Stimulated activated naive CD8-positive, alpha-beta T cell treated with anti-CD3 and anti-CD28 coated beads, Interleukin-15, Interleukin-2, amounts not matched to agents 100 ng/mL and 50 ng/mL, for 24 hours (primary cell): ENCODE measurements around the gene DIP2A.

Experiments used
- H3K27ac Mint-ChIP-seq: one replicate; pipeline ENCODE4 v1.8.0; 2021; ENCODE audit warnings: mild to moderate bottlenecking, mixed read lengths
- H3K27me3 Mint-ChIP-seq: one replicate; pipeline ENCODE4 v1.8.0; 2021; ENCODE audit warnings: mixed read lengths
- H3K36me3 Mint-ChIP-seq: one replicate; pipeline ENCODE4 v1.8.0; 2021; ENCODE audit warnings: low read depth, mixed read lengths
- H3K4me1 Mint-ChIP-seq: one replicate; pipeline ENCODE4 v1.8.0; 2021; ENCODE audit warnings: low read depth, mixed read lengths
- H3K4me3 Mint-ChIP-seq: one replicate; pipeline ENCODE4 v1.8.0; 2021; ENCODE audit warnings: mild to moderate bottlenecking, mixed read lengths
- H3K9me3 Mint-ChIP-seq: one replicate; pipeline ENCODE4 v1.8.0; 2021; ENCODE audit warnings: mixed read lengths

The DIP2A gene

GRCh38 chr21:46618738-46619379, 160.2 kb downstream of the DIP2A start:
- Mint-ChIP-seq H3K27ac (no peak overlapping the region), H3K4me1 (peaks cover 36% of the 10 kb centered on the region), H3K27me3 (no peaks in the 10 kb centered on the region), H3K36me3 (peaks cover 3% of the 10 kb centered on the region), H3K4me3 (no peak overlapping the region), H3K9me3 (peaks cover 9% of the 10 kb centered on the region)
